HG03175 (cell line): Measurements from ENCODE around the gene ACTG2.
"Not testable (repeated sequence)": the region's sequence is repeated elsewhere in the genome, so short reads cannot be mapped to it uniquely, and the experiment has no call there.

Experiments used
- ATAC-seq: cut with Tn5 transposase; IDR thresholded peaks from one replicate; pipeline ENCODE4 v1.9.1; 2021; ENCODE audit warnings: mild to moderate bottlenecking, moderate library complexity; ENCODE audit not compliant: unreplicated experiment

Gene ACTG2

DNA sequence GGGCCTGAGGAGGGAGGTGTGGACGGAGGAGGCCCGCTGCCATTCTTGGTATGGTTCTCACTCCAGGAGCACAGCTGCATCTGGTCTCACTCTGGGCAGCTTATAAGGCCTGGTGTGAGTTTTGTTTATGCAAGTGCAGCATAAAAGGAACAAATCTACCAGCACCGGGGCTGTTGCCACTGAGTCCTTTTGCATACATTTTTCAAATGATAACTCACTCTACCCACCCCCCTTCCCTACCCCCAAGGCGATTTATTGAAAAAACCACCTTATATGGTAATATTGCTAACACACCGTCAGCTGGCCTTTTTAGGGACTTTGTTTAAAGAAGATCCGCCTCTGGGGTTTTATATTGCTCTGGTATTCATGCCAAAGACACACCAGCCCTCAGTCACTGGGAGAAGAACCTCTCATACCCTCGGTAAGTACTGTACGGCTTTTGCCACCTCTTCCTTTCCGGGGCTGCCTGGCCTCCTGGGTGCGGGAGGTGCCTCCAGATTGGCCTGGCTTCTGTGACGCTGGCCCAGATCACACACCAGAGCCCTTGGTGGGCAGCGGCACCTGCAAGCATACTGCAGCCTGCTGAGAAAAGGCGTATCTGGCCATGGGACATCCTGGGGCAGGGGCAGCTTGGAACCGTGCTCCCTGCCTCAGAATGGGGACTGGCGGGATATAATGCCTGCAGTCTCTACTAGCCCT is at the start of gene ACTG2:
TSS of gene ACTG2 (plus strand) at position 378 of the 699 bp plus-strand sequence. CDS start 8,304 bp downstream, outside the sequence.
- no peak for ATAC-seq

DNA sequence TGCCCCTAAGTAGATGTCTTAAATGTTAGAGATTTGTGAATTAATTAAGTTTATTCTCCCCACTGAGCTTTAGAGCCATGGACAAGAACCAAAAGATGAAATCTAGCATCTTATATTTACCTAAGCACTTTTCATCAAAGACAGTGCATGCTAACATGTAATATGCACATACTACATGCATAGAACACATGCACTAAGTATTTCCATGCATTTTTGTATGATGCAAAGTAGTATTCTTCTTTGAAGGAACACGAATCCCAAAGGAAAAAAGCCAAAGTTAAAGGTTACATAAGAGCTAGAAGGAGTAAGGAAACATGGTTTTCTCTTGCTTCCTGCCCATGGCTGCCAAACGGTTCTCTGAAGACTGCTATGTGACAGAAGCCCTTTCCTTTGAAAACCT is 48.7 kb upstream of the ACTG2 start:
- ATAC-seq = no peak

DNA sequence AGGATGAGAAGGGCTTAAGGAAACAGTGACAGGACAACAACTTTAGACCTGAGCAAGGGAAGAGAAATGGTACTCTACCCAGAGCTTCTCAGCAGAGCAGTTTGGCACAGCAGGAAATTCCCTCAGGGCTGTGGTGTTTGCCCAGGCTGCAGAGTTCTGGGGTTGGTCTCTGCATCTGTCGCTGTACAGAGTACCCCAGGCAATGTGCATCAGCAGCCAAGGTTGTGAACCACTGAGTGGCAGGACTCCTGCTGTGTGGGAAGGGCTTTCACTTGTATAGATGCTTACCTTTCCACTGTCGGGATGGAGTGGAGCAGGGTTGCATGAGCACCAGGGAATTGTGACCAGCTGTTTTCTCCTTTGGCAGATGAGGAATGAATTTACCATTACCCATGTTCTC is 42.8 kb upstream of the ACTG2 start:
- ATAC-seq = no peak

DNA sequence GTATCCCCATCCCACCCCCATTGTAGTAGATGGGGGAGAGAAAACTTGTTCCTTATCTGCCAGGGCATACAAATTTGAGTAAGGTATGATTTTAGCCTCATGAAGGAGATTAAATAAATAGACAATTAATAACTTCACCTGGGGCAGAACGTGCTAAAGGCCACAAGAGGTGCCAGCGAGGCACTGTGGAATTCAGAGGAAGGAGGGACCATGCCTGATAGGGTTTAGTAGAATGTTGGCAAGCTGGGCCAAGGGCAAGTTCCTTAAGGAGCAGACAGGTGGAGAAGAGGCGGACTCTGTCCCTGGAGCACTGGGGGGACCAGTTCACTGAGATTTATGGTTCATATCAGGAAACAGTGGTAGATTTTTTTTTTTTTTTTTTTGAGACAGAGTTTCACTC is 41.5 kb upstream of the ACTG2 start:
- no peak for ATAC-seq

DNA sequence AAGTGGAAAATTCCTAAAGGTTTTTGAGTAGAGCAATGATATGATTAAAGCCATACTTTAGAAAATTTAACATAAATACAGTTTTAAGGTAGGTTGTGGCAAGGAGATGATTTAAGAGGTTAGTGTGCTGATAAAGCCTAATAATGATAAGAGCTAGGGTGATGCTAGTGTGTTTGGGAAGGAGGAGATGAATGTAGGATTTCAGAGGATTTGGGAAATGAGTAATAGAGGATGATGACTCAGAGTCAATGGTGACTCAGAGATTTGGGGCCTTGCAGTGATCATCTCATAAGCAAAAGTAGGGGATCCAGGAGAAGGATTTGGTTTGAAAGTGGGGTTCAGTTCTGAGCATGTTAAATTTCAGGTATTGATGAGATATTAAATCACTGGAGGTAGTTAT is 40.8 kb upstream of the ACTG2 start:
- ATAC-seq = no peak

DNA sequence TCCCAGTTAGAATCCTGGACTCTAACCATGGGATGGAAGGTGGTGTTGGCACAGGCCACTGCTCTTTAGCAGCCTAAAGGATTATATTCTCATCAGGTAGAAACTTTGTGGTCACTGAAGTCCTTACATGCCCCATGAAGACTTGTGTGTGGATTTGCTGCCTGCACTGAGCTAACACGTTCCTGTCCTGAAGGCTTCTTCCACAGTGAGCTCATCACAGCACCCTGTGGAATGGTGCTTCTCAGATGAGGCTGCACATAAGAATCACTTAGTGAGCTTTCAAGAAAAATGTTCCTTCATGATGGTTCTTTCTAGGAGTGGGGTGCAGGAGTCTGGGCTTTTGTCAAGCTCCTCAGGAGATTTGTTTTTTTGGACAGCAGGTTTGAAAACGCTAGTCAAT is 37.3 kb upstream of the ACTG2 start:
- ATAC-seq = no peak

DNA sequence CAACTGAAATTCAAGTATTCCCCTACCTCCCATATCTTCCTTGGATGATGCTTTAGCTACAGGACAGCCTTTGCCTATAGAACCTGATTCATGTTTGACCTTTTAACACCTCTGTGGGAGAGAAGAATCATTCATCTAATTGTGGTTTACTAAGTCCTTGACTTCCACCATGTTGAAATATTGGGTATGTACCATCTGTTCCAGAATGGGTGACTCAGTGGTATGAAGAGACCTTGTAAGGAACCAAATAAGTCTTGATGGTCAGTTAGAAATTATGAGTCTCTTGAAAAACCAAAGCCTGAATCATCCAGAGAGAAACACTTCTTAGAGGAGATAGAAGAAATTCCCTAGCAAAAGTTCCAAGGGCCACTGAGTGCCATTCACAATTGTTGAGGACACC is 36.6 kb upstream of the ACTG2 start:
- ATAC-seq = no peak

DNA sequence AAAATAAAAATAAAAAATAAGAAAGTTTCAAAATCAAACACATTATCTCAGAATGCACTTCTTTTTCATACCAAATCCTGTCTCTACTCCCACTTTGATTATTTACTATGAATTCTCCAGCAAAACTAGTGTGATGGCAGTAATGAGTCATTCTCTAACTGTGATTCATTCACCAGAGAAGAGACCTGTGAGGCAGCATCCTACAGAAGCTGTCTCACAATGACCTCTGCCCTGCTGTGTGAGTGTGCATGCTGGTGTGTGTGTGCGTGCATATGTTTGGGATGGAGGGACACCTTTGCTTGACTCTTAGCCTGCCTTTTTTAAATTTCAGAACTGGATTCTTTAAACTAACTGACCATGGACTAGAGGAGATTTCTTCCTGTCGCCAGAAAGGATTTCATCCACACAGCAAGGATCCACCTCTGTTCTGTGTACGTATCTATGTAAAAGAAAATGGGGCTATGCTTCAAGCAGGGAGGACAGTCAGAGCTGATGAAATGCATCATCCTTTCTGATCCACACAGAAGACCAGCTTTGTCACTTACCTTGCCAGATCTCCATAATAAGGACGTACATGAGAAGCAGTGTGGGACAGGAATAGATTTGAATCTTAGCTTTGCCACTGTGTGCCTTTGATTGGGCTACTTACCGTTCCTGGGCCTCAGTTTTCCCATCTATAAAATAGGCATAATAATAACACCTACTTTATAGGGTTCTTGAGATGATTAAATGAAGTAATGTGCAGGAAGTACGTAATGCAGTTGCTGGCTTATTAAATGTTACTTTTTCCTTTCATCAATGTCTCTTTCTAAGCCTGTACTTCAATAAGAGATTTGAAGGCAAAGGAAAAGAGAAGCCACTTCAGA is 32.9 kb upstream of the ACTG2 start:
- no peak for ATAC-seq

DNA sequence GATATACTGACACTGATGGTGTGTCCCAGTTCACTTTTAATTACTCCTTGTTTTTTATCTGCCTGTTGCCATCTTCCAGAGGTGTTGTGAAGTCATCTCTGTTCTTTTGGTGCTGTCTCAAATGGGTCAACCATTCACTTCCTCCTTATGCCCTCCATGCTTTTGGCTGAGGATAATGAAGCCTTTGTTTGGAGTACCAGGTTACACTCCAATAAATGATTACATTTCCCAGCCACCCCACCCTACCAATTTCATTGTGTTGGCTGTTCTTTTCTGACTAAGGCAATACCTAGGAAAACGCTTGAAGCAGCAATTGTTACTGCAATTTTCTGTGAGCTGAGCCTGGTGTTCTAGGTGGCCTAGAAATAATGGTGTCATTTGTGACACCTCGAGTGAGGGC is 29.8 kb upstream of the ACTG2 start:
- no peak for ATAC-seq

DNA sequence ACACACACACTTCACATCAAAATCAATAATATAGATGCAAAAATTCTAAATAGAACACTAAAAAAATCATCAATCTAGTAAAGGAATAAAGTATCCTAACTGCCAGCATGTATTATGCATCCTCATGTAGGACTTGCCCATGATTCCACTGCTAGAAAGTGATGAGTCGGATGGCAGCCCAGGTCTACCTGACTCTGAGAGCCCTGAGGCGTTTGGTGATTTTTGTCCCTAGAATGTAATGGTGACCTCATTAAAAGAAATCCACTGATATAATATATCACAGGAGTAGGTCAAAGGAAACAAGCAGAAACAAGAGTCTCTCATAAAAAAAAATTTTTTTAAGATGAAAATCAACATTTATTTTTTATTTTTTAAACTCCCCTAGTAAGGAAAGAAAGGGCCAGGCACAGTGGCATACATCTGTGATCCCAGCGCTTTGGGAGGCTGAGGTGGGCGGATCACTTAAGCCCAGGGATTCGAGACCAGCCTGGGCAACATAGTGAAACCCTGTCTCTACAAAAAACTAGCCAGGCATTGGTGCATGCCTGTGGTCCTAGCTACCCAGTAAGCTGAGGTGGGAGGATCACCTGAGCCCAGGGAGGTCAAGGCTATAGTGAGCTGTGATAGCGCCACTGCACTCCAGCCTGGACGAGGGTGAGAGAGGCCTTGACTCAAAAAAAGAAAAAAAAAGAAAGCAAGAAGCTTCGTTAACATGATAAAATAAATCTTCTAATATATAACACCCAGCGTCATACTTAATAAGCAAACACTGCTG is 24.4 kb upstream of the ACTG2 start:
- ATAC-seq = no peak

DNA sequence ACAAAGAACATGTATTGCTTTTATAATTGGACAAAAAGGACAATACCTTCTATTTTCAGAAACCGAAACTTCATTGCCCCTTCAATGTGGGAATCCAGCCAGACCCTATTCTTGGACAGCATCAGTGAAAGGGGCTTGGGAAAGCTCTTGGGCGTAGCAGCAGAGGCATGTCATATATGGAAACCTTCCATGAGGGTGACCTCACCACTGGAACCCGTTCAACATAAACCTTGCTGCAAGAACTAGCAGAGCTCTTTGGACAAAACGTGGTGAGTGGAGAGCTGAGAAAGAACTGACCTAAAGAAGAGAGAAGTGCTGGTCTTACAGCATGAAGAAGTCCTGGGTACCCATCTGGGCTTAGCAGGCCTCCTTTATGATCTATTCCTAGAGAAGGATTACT is 22.7 kb upstream of the ACTG2 start:
- no peak for ATAC-seq

DNA sequence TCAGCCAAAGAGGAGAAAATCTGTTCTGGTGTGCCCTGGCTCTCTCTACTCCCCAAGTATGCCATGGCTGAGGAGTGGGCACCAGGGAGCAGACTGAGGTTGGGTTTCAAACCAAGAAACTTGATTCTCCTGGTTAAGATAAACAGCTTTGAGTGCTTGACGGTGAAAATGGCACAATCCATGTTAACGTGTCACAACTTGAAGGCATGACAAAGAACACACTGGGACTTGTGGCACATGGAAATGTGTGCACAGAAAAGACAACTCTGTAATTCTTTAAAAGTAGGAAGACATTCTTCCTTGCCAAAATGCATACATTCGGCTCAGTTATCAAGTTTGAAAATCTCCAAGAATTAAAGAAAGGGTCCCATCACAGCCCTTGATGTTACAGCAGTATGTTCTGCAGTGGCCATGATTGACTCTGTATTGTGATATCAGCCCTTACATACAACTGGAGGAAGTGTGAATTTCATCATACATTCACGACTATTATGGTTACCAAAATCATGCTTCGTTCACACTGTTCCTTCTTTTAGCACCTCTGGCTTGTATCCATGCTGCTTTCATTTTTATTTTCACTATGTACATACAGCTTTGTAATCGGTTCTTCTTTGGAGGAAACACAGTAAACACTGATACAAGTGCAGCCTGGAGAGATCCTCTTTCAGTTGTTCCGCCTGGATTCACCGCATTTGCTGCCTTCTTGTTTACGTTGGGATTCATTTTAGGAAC is 15.6 kb upstream of the ACTG2 start:
- no peak for ATAC-seq

DNA sequence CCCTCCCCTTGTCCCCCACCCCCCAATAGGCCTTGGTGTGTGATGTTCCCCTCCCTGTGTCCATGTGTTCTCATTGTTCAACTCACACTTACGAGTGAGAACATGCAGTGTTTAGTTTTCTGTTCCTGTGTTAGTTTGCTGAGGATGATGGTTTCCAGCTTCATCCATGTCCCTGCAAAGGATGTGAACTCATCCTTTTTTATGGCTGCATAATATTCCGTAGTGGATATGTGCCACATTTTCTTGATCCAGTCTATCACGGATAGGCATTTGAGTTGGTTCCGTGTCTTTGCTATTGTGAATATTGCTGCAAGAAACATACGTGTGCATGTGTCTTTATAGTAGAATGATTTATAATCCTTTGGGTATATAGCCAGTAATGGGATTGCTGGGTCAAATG is 14.8 kb upstream of the ACTG2 start:
- ATAC-seq = not testable (repeated sequence)

DNA sequence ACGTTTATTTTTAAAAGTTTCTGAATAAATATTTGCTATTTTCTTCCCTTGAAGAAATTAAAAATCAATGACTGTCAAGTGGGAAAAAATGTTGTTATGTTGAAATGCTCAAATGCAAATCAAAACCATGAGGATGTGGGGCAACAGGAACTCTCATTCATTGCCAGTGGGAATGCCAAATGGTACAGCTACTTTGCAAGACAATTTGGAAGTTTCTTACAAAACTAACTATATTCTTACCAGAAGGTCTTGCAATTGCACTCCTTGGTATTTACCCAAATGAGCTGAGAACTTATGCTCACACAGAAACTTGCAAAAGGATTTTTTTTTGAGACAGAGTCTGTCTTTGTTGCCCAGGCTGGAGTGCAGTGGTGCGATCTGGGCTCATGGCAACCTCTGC is 7.4 kb upstream of the ACTG2 start:
- no peak for ATAC-seq

DNA sequence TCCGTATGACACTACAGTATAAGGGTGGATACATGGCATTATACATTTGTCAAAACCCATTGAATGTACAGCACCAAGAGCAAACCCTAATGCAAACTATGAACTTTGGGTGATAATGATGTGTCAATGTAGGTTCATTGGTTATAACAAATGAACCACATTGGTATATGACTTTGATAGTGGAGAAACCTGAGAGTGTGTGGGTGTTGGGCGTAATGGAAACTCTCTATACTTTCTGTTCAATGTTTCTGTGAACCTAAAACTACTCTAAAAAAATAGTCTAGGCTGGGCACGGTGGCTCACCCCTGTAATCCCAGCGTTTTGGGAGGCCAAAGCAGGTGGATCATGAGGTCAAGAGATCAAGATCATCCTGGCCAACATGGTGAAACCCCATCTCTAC is 6.5 kb upstream of the ACTG2 start:
- no peak for ATAC-seq

DNA sequence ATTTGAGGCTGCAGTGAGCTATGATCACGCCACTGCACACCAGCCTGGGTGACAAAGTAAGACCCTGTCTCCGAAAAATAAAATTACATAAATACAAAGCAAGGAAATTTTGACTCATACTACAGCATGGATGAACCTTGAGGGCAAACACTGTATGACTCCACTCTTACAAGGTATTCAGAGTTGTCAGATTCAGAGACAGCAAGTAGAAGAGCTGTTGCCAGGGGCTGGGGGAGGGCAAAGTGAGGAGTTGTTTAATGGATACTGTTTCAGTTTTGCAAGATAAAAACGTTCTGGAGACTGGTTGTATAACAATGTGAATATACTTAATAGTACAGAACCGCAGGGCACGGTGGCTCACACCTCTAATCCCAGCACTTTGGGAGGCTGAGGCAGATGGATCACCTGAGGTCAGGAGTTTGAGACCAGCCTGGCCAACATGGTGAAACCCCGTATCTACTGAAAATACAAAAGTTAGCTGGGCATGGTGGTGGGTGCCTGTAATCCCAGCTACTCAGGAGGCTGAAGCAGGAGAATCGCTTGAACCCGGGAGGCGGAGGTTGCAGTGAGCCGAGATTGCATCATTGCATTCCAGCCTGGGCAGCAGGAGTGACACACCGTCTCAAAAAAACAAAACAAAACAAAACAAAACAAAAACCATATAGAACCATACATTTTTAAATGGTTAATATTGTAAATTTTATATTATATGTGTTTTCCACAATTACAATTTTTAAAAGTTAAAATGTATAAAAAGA is 5.0 kb upstream of the ACTG2 start:
- not testable (repeated sequence) for ATAC-seq

DNA sequence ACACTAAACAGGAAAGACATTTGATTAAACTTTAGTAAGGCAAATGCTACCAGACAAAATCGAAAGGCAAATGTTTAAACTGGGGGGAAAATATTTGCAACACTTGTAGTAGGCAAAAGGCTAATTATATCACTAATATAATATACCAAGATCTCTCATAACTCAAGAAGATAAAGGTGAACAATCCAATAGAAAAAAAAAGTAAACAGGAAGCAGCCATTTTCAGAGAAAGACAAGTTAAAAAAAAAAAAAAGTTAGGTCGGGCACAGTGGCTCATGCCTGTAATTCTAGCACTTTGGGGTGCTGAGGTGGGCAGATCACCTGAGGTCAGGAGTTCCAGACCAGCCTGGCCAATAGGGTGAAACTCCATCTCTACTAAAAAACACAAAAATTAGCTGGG is 4.4 kb upstream of the ACTG2 start:
- ATAC-seq = no peak

DNA sequence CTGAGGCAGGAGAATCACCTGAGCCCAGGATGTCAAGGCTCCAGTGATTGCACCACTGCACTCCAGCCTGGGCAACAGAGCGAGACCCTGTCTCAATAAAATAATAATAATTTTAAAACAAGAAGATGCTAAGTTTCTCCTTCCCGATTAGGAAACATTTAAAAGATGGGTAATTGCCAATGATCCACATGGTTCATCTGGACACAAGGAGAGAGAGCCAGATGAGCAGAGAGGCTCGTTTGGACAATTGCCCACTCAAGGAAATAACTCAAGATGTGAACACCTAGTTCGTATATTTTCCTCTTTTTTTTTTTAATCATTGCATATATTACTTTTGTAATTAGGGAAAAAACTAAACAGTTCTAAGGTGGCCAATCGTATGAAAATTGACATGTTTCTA is 3.6 kb upstream of the ACTG2 start:
- ATAC-seq = no peak

DNA sequence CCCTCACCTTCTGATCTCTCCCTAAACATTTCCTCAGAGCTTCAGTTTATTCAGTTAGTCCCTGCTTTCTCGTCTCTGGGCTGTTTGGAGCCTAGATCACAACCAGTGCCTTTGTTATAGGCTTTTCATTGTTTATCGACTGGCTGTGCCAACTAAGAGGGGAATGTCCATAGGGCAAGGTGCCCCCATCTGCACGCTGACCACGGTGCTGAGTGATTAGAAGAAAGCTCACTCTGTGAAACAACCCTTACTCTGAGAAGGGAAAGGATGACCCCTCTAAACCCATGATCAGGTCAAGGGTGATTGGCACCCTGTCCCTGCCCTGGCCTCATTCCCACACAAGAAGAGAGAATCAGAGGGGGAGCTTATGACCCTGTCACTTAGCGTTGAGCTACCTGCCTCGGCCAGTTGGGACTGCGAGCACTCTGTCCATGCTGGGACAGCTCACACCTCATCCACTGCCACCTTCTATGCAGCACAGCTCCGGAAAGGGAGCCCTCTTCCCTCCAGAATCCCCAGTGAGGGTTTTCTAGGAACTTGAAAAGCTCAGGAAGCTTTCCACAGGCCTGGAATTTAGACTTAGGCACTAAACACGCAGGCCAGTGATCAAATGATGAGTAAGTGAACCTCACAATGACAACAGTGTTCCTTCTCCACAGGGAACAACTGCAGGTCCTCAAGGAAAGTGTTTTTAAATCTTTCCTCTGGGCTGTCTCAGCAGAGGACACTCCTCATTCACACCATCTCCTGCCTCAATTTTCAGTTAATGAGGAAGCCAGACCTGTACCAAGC is 2.3 kb upstream of the ACTG2 start:
- no peak for ATAC-seq
